ENCODE data around the gene SSUH2.
"Not testable (repeated sequence)": the region's sequence is repeated elsewhere in the genome, so short reads cannot be mapped to it uniquely, and the experiment has no call there.

The SSUH2 gene

GRCh38 chr3:8677258-8677657 lies 32.7 kb upstream of the SSUH2 start:
- H3K9ac ChIP-seq (ENCODE audit: low read length); H2BK120ac ChIP-seq (ENCODE audit: insufficient read depth, low read length, poor library complexity); H4K12ac ChIP-seq (ENCODE audit: low read depth, low read length); H3K27me3 ChIP-seq (ENCODE audit: insufficient read depth, low read length); H3K23ac ChIP-seq (ENCODE audit: low read length); H3K79me2 ChIP-seq (ENCODE audit: control insufficient read depth, insufficient read depth, low read length, poor library complexity); H4K91ac ChIP-seq (ENCODE audit: low read depth, low read length); H2BK12ac ChIP-seq (ENCODE audit: low read length); H3K9me3 ChIP-seq (ENCODE audit: insufficient read depth, low read depth, low read length); H3K4ac ChIP-seq (ENCODE audit: low read depth, low read length); H2AK5ac ChIP-seq (ENCODE audit: low read length); H3K79me1 ChIP-seq (ENCODE audit: low read length); H3K4me3 ChIP-seq (ENCODE audit: low read depth, low read length); H3K18ac ChIP-seq (ENCODE audit: low read length); H2AFZ ChIP-seq (ENCODE audit: insufficient read depth, low read length, poor library complexity); H3K36me3 ChIP-seq (ENCODE audit: control insufficient read depth in 1 of 2, insufficient read depth in 2 of 2, low read length in 2 of 2); H4K8ac ChIP-seq (ENCODE audit: low read depth, low read length); H3K4me2 ChIP-seq (ENCODE audit: low read length); DNase-seq; H3K27ac ChIP-seq (ENCODE audit: low read depth, low read length); H2BK5ac ChIP-seq (ENCODE audit: low read depth, low read length, poor library complexity); H3K14ac ChIP-seq (ENCODE audit: low read length): not testable (repeated sequence)
- WGBS (ENCODE audit: extremely low coverage, insufficient coverage, insufficient read length) = no CpG with 5 or more reads among the region's 6 CpGs
- peaks cover 10 to 12% of the 10 kb centered on the region in 2 experiments for H3K4me1 ChIP-seq (ENCODE audit: control insufficient read depth in 1 of 2, insufficient read depth in 2 of 2, low read length in 2 of 2)

- WGBS (ENCODE audit: extremely low coverage, insufficient coverage, insufficient read length) = no CpG with 5 or more reads among the region's 7 CpGs
- H4K8ac ChIP-seq (ENCODE audit: low read depth, low read length) = not testable (repeated sequence)
These were observed 31.0 kb upstream of the SSUH2 start for GRCh38 chr3:8675591-8675990.

GRCh38 chr3:8673083-8673737 lies 28.6 kb upstream of the SSUH2 start:
- Histone ChIP-seq H3K79me2 (ENCODE audit: control insufficient read depth, insufficient read depth, low read length, poor library complexity) (no peaks in the 10 kb centered on the region), H2BK12ac (ENCODE audit: low read length) (no peak overlapping the region), H4K91ac (ENCODE audit: low read depth, low read length) (no peak overlapping the region), H2AFZ (ENCODE audit: insufficient read depth, low read length, poor library complexity) (no peak overlapping the region), H3K27ac (ENCODE audit: low read depth, low read length) (no peak overlapping the region), H4K12ac (ENCODE audit: low read depth, low read length) (no peak overlapping the region), H3K14ac (ENCODE audit: low read length) (no peak overlapping the region), H3K4me2 (ENCODE audit: low read length) (no peak overlapping the region), H3K4ac (ENCODE audit: low read depth, low read length) (no peak overlapping the region), H2AK5ac (ENCODE audit: low read length) (no peak overlapping the region), H2BK5ac (ENCODE audit: low read depth, low read length, poor library complexity) (no peak overlapping the region), H3K4me1 (ENCODE audit: control insufficient read depth in 1 of 2, insufficient read depth in 2 of 2, low read length in 2 of 2) (peaks cover 0 to 4% of the 10 kb centered on the region in 2 experiments), H3K23ac (ENCODE audit: low read length) (no peak overlapping the region), H3K9me3 (ENCODE audit: insufficient read depth, low read depth, low read length) (no peaks in the 10 kb centered on the region), H3K27me3 (ENCODE audit: insufficient read depth, low read length) (no peaks in the 10 kb centered on the region), H3K18ac (ENCODE audit: low read length) (no peak overlapping the region), H3K9ac (ENCODE audit: low read length) (no peak overlapping the region), H2BK120ac (ENCODE audit: insufficient read depth, low read length, poor library complexity) (no peak overlapping the region), H3K79me1 (ENCODE audit: low read length) (no peaks in the 10 kb centered on the region), H3K36me3 (ENCODE audit: control insufficient read depth in 1 of 2, insufficient read depth in 2 of 2, low read length in 2 of 2) (no peaks in the 10 kb centered on the region), H3K4me3 (ENCODE audit: low read depth, low read length) (no peak overlapping the region), H4K8ac (ENCODE audit: low read depth, low read length) (no peak overlapping the region)
- DNase-seq = no peak
- WGBS (ENCODE audit: extremely low coverage, insufficient coverage, insufficient read length) = 100% methylated on average over 2 of the region's 14 CpGs

More at GRCh38 chr3:8675591-8675990, 31.0 kb upstream of the SSUH2 start:
- H3K14ac ChIP-seq (ENCODE audit: low read length); H2BK120ac ChIP-seq (ENCODE audit: insufficient read depth, low read length, poor library complexity); H2BK5ac ChIP-seq (ENCODE audit: low read depth, low read length, poor library complexity); H3K9me3 ChIP-seq (ENCODE audit: insufficient read depth, low read depth, low read length); H3K4me3 ChIP-seq (ENCODE audit: low read depth, low read length); H3K9ac ChIP-seq (ENCODE audit: low read length); H3K4me2 ChIP-seq (ENCODE audit: low read length); H3K18ac ChIP-seq (ENCODE audit: low read length); H3K79me1 ChIP-seq (ENCODE audit: low read length); H3K27ac ChIP-seq (ENCODE audit: low read depth, low read length); H3K79me2 ChIP-seq (ENCODE audit: control insufficient read depth, insufficient read depth, low read length, poor library complexity); H2AK5ac ChIP-seq (ENCODE audit: low read length); H4K91ac ChIP-seq (ENCODE audit: low read depth, low read length); H2BK12ac ChIP-seq (ENCODE audit: low read length); H3K4ac ChIP-seq (ENCODE audit: low read depth, low read length); H3K27me3 ChIP-seq (ENCODE audit: insufficient read depth, low read length); H2AFZ ChIP-seq (ENCODE audit: insufficient read depth, low read length, poor library complexity); H3K36me3 ChIP-seq (ENCODE audit: control insufficient read depth in 1 of 2, insufficient read depth in 2 of 2, low read length in 2 of 2); H4K12ac ChIP-seq (ENCODE audit: low read depth, low read length); H3K23ac ChIP-seq (ENCODE audit: low read length); H3K4me1 ChIP-seq (ENCODE audit: control insufficient read depth in 1 of 2, insufficient read depth in 2 of 2, low read length in 2 of 2); DNase-seq: not testable (repeated sequence)

GRCh38 chr3:8669019-8669418 lies 24.4 kb upstream of the SSUH2 start:
- Histone ChIP-seq H2BK120ac (ENCODE audit: insufficient read depth, low read length, poor library complexity) (no peak overlapping the region), H4K8ac (ENCODE audit: low read depth, low read length) (no peak overlapping the region), H2BK12ac (ENCODE audit: low read length) (no peak overlapping the region), H3K27ac (ENCODE audit: low read depth, low read length) (no peak overlapping the region), H3K4me3 (ENCODE audit: low read depth, low read length) (no peak overlapping the region), H4K91ac (ENCODE audit: low read depth, low read length) (no peak overlapping the region), H2BK5ac (ENCODE audit: low read depth, low read length, poor library complexity) (no peak overlapping the region), H3K79me2 (ENCODE audit: control insufficient read depth, insufficient read depth, low read length, poor library complexity) (no peaks in the 10 kb centered on the region), H3K18ac (ENCODE audit: low read length) (no peak overlapping the region), H3K14ac (ENCODE audit: low read length) (no peak overlapping the region), H3K9me3 (ENCODE audit: insufficient read depth, low read depth, low read length) (no peaks in the 10 kb centered on the region), H3K79me1 (ENCODE audit: low read length) (no peaks in the 10 kb centered on the region), H2AFZ (ENCODE audit: insufficient read depth, low read length, poor library complexity) (no peak overlapping the region), H3K4me2 (ENCODE audit: low read length) (no peak overlapping the region), H3K9ac (ENCODE audit: low read length) (no peak overlapping the region), H3K27me3 (ENCODE audit: insufficient read depth, low read length) (no peaks in the 10 kb centered on the region), H3K36me3 (ENCODE audit: control insufficient read depth in 1 of 2, insufficient read depth in 2 of 2, low read length in 2 of 2) (no peaks in the 10 kb centered on the region), H3K4me1 (ENCODE audit: control insufficient read depth in 1 of 2, insufficient read depth in 2 of 2, low read length in 2 of 2) (no peaks in the 10 kb centered on the region), H3K23ac (ENCODE audit: low read length) (no peak overlapping the region), H4K12ac (ENCODE audit: low read depth, low read length) (no peak overlapping the region), H2AK5ac (ENCODE audit: low read length) (no peak overlapping the region), H3K4ac (ENCODE audit: low read depth, low read length) (no peak overlapping the region)
- no peak for DNase-seq
- WGBS (ENCODE audit: extremely low coverage, insufficient coverage, insufficient read length) = no CpG with 5 or more reads among the region's 2 CpGs
